ENCODE results near the gene PDXP.

GRCh38 chr22:37643225-37643847, 15.2 kb upstream of the PDXP start:
- TF ChIP-seq CTCF (tag by site-specific recombination; IDR thresholded peaks at IDR 0.05) (peak; percentile 89), ZNF121 (tag by site-specific recombination; IDR thresholded peaks at IDR 0.05) (peak; percentile 96), GFI1B (tag by site-specific recombination; IDR thresholded peaks at IDR 0.05) (no peak), ZNF138 (tag by site-specific recombination; IDR thresholded peaks at IDR 0.05; ENCODE audit: borderline replicate concordance) (no peak), ZSCAN30 (tag by site-specific recombination; IDR thresholded peaks at IDR 0.05) (0 out of 2 replicates have a peak, but pooled peaks have one; percentile 27), TCF7L2 (IDR thresholded peaks at IDR 0.05; ENCODE audit: borderline replicate concordance, low read depth, low read length) (no peak), AEBP2 (tag by site-specific recombination; IDR thresholded peaks at IDR 0.05; ENCODE audit: borderline replicate concordance) (no peak), ZNF133 (tag by site-specific recombination; IDR thresholded peaks at IDR 0.05) (no peak), ZNF777 (tag by site-specific recombination; IDR thresholded peaks at IDR 0.05; ENCODE audit: borderline replicate concordance) (no peak), SP2 (tag by site-specific recombination; IDR thresholded peaks at IDR 0.05) (no peak)

Measured in HEK293 (cell line).